HG02763 (cell line): ENCODE measurements around the gene CNOT1.

Experiments used
- ATAC-seq: cut with Tn5 transposase; IDR thresholded peaks from one replicate; pipeline ENCODE4 v1.9.1; 2021; ENCODE audit warnings: mild to moderate bottlenecking, moderate library complexity; ENCODE audit not compliant: unreplicated experiment

CNOT1 gene

GRCh38 chr16:58488531-58488930 lies 141.1 kb downstream of the CNOT1 start:
- ATAC-seq, result no peak

GRCh38 chr16:58487566-58488351 lies 141.9 kb downstream of the CNOT1 start:
- peak; percentile 74 for ATAC-seq

- no peak for ATAC-seq
These were observed 144.3 kb downstream of the CNOT1 start for GRCh38 chr16:58485184-58485887.

- ATAC-seq, result no peak
These were observed 147.7 kb downstream of the CNOT1 start for GRCh38 chr16:58481931-58482330.

- no peak for ATAC-seq
These were observed 148.3 kb downstream of the CNOT1 start for GRCh38 chr16:58481226-58481869.

GRCh38 chr16:58478427-58478826 lies 151.2 kb downstream of the CNOT1 start:
- ATAC-seq, result no peak

GRCh38 chr16:58476791-58477190 lies 152.8 kb downstream of the CNOT1 start:
- ATAC-seq, result no peak

- ATAC-seq, result no peak
These were observed 154.5 kb downstream of the CNOT1 start for GRCh38 chr16:58475091-58475619.

- ATAC-seq, result no peak
These were observed 155.3 kb downstream of the CNOT1 start for GRCh38 chr16:58474296-58474695.

GRCh38 chr16:58472827-58473226 lies 156.8 kb downstream of the CNOT1 start:
- no peak for ATAC-seq

- no peak for ATAC-seq
These were observed 157.4 kb downstream of the CNOT1 start for GRCh38 chr16:58472266-58472665.

- ATAC-seq, result no peak
These were observed 158.2 kb downstream of the CNOT1 start for GRCh38 chr16:58471209-58471975.
